Measurements from ENCODE around the gene HMG20A. TPM values are rescaled to one million over a fixed set of nuclear protein-coding genes. Genes with fewer than 3 reads are reported as not detected.

Gene HMG20A
- total RNA-seq, 3 donors from 2014 or later, result 35.8 to 48.2 (median 46.4) TPM

DNA sequence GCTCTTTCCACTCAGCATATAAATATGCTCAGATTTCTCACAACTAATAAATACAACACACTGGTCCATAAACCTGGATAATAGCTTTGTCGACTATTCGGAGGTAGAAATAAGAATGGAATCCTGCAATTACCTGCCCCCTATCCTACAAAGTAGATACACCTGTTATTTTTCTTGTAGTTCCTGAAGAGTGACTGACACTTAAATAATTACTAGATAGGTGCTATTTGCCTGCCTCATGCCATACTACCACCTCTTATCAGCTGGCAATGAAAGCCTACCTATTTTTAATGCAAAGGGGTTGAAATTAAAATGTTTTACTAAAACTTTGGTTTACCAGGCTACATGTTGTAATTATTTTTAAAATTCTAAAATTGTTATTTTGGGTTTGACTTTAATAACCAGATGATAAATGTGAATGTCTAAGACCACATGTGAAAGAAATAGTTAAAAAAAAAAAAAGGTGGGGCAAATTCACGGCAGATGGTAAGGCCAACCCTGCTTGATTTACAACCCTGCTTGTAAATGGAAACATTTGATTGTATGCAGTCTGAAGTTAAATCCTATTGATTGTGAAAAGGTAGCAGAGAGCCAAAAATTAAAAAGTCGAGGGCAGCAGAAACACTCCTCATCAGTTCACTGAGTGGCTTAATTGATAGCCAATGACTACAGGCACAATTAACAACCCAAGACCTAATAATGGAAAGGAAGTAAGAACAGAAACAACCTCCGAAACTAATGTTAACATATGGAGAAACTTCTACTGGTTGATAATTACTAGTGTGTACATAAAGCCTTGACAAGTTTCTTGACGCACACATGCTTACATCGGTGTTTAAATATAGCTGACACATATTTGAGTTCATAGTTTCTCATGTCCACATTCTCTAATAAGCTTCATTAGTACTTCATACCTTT lies 9.7 kb upstream of the HMG20A start:
- TF ChIP-seq CTCF (IDR thresholded peaks at IDR 0.05), result no peak
- TF ChIP-seq POLR2A (IDR thresholded peaks at IDR 0.05), result no peak
- TF ChIP-seq POLR2AphosphoS5 (IDR thresholded peaks at IDR 0.05), result no peak
- Histone ChIP-seq H3K27ac (no peak overlapping the region), H3K36me3 (no peaks in the 10 kb centered on the region), H3K9me3 (no peaks in the 10 kb centered on the region), H3K4me3 (no peak overlapping the region), H3K4me1 (peaks cover 0 to 9% of the 10 kb centered on the region in 2 donors), H3K27me3 (no peaks in the 10 kb centered on the region)
- DNase-seq (ENCODE audit: low spot score in 2 of 2), result no peak
- intact Hi-C loops (cut with DNase I; ENCODE audit: low total_unique reads), result no loop called here

DNA sequence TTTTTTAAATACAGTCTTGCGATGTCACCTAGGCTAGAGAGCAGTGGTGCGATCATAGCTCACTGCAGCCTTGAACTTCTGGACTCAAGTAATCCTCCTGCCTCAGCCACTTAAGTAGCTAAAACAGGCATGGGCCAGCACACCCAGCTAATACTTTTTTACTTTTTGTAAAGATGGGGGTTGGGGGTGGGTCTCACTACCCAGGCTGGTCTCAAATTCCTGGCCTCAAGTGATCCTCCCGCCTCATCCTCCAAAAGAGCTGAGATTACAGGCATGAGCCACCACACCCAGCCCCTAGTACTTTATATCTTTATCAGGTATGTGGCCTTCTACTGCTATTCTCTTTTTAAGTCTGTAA lies 9.1 kb upstream of the HMG20A start:
- no peak for DNase-seq (ENCODE audit: low spot score in 2 of 2)
- no peak overlapping the region for H3K27ac ChIP-seq
- no peak for TF ChIP-seq POLR2A (IDR thresholded peaks at IDR 0.05)
- peaks cover 0 to 9% of the 10 kb centered on the region in 2 donors for H3K4me1 ChIP-seq
- intact Hi-C loops (cut with DNase I; ENCODE audit: low total_unique reads), result no loop called here
- no peak overlapping the region for H3K4me3 ChIP-seq
- no peaks in the 10 kb centered on the region for H3K9me3 ChIP-seq
- no peaks in the 10 kb centered on the region for H3K27me3 ChIP-seq
- H3K36me3 ChIP-seq, result no peaks in the 10 kb centered on the region

GRCh38 chr15:77412972-77413698 lies 7.6 kb upstream of the HMG20A start:
- no peaks in the 10 kb centered on the region for H3K27me3 ChIP-seq
- no peaks in the 10 kb centered on the region for H3K9me3 ChIP-seq
- peak overlapping the region in 1 of 2 donors; percentile 26 for H3K27ac ChIP-seq
- DNase-seq (ENCODE audit: low spot score in 2 of 2), result no peak
- H3K4me1 ChIP-seq, result peaks cover 0 to 15% of the 10 kb centered on the region in 2 donors
- H3K36me3 ChIP-seq, result no peaks in the 10 kb centered on the region
- intact Hi-C loops (cut with DNase I; ENCODE audit: low total_unique reads), result no loop called here
- no peak overlapping the region for H3K4me3 ChIP-seq
- no peak for TF ChIP-seq POLR2AphosphoS5 (IDR thresholded peaks at IDR 0.05)

DNA sequence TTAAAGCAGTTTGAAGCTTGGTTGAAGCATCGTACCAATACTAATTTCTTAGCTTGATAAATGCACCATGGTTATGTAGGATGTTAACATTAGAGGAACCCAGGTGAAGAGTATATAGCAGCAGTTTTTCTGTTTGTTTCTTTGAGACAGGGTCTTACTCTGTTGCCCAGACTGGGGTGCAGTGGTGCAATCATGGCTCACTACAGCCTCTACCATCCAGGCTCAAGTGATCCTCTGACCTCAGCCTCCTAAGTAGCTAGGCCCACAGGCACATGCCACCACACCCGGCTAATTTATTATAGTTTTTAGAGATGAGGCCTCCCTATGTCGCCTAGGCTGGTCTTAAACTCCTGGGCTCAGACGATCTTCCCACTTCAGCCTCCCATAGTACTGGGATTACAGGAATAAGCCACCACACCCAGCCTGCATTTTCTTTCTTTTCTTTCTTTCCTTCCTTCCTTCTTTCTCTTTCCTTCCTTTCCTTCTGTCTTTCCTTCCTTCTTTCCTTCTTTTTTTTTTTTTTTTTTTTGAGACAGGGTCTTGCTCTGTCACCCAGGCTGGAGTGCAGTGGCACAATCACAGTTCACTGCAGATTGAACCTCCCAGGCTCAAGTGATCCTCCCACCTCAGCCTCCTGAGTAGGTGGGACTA lies 6.9 kb upstream of the HMG20A start:
- TF ChIP-seq CTCF (IDR thresholded peaks at IDR 0.05) (no peak), POLR2A (IDR thresholded peaks at IDR 0.05) (no peak), POLR2AphosphoS5 (IDR thresholded peaks at IDR 0.05) (no peak)
- DNase-seq (ENCODE audit: low spot score in 2 of 2), result no peak
- no peaks in the 10 kb centered on the region for H3K36me3 ChIP-seq
- H3K27ac ChIP-seq, result peak overlapping the region in 1 of 2 donors; percentile 26
- H3K27me3 ChIP-seq, result no peaks in the 10 kb centered on the region
- intact Hi-C loops (cut with DNase I; ENCODE audit: low total_unique reads), result no loop called here
- no peaks in the 10 kb centered on the region for H3K9me3 ChIP-seq
- no peak overlapping the region for H3K4me3 ChIP-seq
- peaks cover 0 to 15% of the 10 kb centered on the region in 2 donors for H3K4me1 ChIP-seq

- Histone ChIP-seq H3K36me3 (no peaks in the 10 kb centered on the region), H3K4me3 (no peak overlapping the region), H3K27ac (no peak overlapping the region), H3K9me3 (no peaks in the 10 kb centered on the region), H3K27me3 (no peaks in the 10 kb centered on the region), H3K4me1 (peaks cover 0 to 15% of the 10 kb centered on the region in 2 donors)
- intact Hi-C loops (cut with DNase I; ENCODE audit: low total_unique reads), result no loop called here
- no peak for DNase-seq (ENCODE audit: low spot score in 2 of 2)
- no peak for TF ChIP-seq CTCF (IDR thresholded peaks at IDR 0.05)
- TF ChIP-seq POLR2AphosphoS5 (IDR thresholded peaks at IDR 0.05), result no peak
- no peak for TF ChIP-seq POLR2A (IDR thresholded peaks at IDR 0.05)
These were observed 5.8 kb upstream of the HMG20A start for GRCh38 chr15:77414789-77415442.
